ENCODE results near the gene SLC39A10.

DNA sequence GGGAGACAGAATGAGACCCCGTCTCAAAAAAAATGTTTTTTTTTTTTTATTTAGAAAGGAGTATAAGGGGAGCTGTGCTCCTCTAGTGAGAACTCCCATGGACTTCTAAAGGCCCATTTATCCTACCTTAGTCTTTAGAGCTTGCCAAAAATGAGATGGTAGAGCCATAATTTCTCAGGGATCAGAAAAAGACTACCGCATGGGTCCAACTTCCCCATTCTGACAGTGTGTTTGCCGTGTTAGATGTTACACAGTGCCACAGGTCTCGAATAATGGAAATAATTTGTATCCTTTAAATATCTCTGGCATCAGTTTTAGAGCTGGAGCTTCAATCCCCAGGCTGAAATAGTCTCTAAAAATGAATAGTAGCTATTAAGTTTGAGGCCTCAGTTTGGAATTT is 6.0 kb upstream of the SLC39A10 start:
- TF ChIP-seq POLR2A (IDR thresholded peaks at IDR 0.05; ENCODE audit: low read depth, low read length): no peak
- TF ChIP-seq RAD21 (IDR thresholded peaks at IDR 0.05; ENCODE audit: low read length): no peak
- TF ChIP-seq CTCF (conservative IDR thresholded peaks at IDR 0.05; ENCODE audit: low read depth, low read length): no peak
- TF ChIP-seq MAFK (IDR thresholded peaks at IDR 0.05; ENCODE audit: low read depth, low read length): no peak

Measured in IMR-90 (cell line).